Cardiac fibroblast (primary cell): ENCODE results near the gene PDPN.

Experiments
- DNase-seq, 2 donors: peaks; one replicate each; pipeline versions ENCODE4 v3.0.0 to v3.0.0-alpha.2; 2010; ENCODE audit warnings: low read depth in 2 of 2
- H3K4me3 ChIP-seq, 2 donors: replicated peaks in 1 of 2; 1 replicate in 1 of 2; 2 replicates in 1 of 2; pipeline ENCODE4 v1.5.1; 2011; ENCODE audit warnings: low read depth in 2 of 2, low read length in 2 of 2, mild to moderate bottlenecking in 2 of 2, moderate library complexity in 1 of 2
- TF ChIP-seq, protein P1 (sequence below): IDR thresholded peaks from one replicate; pipeline ENCODE4 v1.5.1; 2011; ENCODE audit warnings: low read depth, mild to moderate bottlenecking, low read length, inconsistent platforms

PDPN gene

DNA sequence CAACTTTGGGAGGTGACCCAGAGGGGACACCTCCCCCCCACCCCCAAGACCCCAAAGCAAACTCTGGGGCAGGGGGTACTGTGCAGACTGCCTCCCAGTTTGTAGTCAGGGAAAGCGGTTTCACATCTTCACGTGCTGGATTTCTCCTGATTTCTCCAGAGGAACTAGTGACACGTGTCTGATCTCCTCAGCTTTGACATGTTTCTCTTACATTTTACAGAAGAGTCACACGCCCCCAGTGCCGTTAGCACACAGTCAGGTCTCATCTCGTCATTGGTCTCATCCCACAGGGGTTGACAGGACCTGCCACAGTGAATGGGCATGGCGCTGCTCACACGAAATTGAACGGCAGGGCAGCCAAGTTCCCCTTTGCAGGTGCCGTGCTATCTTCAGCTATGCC lies 11.8 kb downstream of the PDPN start:
- TF ChIP-seq, protein P1, sequence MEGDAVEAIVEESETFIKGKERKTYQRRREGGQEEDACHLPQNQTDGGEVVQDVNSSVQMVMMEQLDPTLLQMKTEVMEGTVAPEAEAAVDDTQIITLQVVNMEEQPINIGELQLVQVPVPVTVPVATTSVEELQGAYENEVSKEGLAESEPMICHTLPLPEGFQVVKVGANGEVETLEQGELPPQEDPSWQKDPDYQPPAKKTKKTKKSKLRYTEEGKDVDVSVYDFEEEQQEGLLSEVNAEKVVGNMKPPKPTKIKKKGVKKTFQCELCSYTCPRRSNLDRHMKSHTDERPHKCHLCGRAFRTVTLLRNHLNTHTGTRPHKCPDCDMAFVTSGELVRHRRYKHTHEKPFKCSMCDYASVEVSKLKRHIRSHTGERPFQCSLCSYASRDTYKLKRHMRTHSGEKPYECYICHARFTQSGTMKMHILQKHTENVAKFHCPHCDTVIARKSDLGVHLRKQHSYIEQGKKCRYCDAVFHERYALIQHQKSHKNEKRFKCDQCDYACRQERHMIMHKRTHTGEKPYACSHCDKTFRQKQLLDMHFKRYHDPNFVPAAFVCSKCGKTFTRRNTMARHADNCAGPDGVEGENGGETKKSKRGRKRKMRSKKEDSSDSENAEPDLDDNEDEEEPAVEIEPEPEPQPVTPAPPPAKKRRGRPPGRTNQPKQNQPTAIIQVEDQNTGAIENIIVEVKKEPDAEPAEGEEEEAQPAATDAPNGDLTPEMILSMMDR = no peak

DNA sequence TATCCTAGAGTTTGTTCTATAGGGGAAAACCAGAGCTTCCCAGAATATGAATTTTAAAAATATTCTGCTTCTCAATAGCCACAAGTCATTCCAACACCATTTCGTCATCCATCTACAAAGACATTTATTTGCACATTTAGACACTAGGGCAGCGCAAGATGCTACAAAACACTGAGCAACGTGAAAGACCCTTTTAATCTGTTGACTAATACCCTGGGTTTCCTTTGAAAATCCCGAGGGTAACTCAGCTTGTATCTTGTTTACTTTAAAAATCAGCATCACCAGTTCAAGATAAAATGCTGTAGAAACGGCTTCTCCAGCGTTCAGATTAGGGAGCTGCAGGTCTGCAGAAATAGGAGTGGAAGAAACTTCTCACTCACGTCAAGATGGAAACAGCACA lies 13.5 kb downstream of the PDPN start:
- H3K4me3 ChIP-seq = no peak overlapping the region
- TF ChIP-seq, protein P1 = no peak
- DNase-seq = peak; percentile 19 to 35

More for the DNA sequence above, 11.8 kb downstream of the PDPN start:
- no peak for DNase-seq
- no peak overlapping the region for H3K4me3 ChIP-seq

DNA sequence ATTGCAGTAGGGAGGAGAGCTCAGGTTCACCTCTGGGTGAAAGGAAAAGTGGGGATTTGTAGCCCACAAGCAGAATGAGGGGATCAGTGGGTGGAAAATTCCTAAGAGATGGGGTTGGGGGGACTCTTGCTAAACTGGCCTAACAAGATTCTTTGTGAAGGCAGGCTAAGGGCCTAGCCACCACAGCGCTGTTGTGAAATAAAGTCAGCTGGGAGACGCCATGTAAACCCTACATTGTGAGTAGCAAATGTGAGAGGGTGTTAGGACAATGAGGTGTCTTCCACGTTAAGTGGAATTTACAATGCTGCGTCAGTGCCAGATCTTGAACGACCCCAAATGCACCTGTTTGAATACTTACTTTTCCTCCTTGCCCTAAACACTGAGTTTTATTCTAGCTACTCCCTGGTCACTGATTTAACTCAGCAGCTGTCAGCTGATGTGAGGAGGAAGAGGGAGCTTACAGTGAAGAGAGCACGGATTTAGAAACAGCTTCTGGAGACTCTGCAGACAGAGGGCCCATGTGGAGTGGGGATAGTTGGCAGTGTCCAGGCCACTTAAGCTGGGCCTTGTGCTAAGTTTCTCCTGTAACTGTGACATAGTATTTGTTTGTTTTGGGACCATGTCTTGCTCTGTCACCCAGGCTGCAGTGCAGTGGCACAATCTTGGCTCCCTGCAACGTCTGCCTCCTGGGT lies 17.3 kb downstream of the PDPN start:
- no peak overlapping the region for H3K4me3 ChIP-seq
- TF ChIP-seq, protein P1 = no peak
- no peak for DNase-seq

DNA sequence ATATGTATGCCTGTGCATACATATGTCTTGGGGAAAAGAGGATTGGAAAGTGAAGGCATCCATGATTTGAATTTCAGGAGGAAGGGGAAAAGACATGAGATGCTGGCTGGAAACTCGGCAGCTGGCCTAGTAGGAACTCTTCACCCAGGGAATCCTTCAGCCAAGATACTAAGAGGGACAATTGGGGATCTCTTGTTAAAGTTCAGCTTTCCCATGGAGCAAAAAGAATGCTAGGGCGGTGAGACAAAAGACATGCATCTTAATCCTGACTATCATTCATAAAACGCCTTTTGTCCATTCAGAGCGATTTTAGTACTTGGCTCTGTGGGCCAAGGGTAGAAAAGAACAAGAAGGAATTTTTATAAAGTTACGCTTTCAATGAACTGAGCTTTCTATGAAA lies 20.5 kb downstream of the PDPN start:
- H3K4me3 ChIP-seq = no peak overlapping the region
- TF ChIP-seq, protein P1 = no peak
- DNase-seq = no peak

DNA sequence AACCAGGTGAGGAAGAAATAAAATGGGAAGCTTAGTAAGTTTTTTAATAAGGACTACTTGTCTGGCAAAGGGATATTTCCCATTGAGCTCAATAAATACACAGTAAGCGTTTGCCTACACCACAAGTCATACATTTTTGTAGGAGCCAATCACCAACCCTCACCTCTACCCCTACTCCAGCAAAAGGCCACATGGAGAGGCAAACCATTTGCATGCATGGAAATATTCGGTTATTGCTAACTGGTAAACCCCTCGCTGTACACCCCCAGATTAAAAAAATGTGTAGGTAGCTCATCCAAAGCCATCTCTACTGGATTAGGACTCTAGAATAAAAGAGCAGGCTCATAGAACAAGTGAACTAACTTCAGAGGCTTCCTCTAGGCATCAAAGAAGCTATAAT lies 21.1 kb downstream of the PDPN start:
- H3K4me3 ChIP-seq = no peak overlapping the region
- TF ChIP-seq, protein P1 = no peak
- DNase-seq = no peak

DNA sequence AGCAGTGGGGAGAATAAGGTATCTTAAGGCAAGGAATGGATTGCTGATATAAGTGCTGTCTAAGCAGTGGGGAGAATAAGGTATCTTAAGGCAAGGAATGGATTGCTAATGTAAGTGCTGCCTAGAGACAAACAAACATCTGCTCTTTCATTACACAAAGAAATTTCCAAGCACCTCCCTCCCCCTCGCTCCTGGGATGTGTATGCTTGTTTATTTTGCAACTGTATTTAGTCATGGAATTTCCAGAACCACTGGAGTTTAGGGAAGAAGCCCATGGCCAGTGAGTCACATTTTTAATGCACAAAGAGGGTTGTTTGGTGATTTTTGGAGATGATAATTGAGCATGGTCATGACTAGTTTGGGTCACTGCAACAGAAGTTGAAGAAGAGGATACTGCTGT lies 21.5 kb downstream of the PDPN start:
- TF ChIP-seq, protein P1 = no peak
- peak; percentile 80 to 81 for DNase-seq

DNA sequence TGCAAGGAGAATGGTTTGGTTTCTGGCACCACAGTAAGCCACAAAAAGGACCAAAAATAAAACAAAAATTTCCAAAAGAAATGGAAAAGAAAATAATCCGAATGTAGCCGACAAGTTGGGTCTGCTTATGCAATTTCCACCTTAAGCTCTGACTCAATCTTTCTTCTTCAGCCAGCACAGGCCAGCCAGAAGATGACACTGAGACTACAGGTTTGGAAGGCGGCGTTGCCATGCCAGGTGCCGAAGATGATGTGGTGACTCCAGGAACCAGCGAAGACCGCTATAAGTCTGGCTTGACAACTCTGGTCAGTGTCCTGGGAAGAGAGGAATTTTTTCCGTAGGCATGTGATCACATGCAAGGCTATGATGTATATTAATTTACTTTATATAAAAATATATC lies 23.4 kb downstream of the PDPN start:
- TF ChIP-seq, protein P1 = no peak
- no peak overlapping the region for H3K4me3 ChIP-seq
- peak in 1 of 2 donors; percentile 14 for DNase-seq

More for the DNA sequence above, 21.5 kb downstream of the PDPN start:
- no peak overlapping the region for H3K4me3 ChIP-seq
